Trophoblast cell (in vitro differentiated cells and primary cell): ENCODE data around the gene HIPK2.

ENCODE experiments used
- DNase-seq, 2 donors: peaks; one replicate each; pipeline ENCODE4 v3.0.0-alpha.2; 2016
- H2AFZ ChIP-seq: 2 replicates; pipeline ENCODE4 v1.6.1; 2013; ENCODE audit warnings: low read length, moderate library complexity, mild to moderate bottlenecking; ENCODE audit not compliant: insufficient read depth, poor library complexity
- H2AK5ac ChIP-seq: 2 replicates; pipeline ENCODE4 v1.6.1; 2013; ENCODE audit warnings: mild to moderate bottlenecking, low read length
- H2BK120ac ChIP-seq: 2 replicates; pipeline ENCODE4 v1.6.1; 2013; ENCODE audit warnings: low read length, mild to moderate bottlenecking, moderate library complexity; ENCODE audit not compliant: insufficient read depth, poor library complexity
- H2BK12ac ChIP-seq: 2 replicates; pipeline ENCODE4 v1.6.1; 2013; ENCODE audit warnings: mild to moderate bottlenecking, low read length, moderate library complexity
- H2BK5ac ChIP-seq: 2 replicates; pipeline ENCODE4 v1.6.1; 2013; ENCODE audit warnings: low read length, low read depth, moderate library complexity, mild to moderate bottlenecking; ENCODE audit not compliant: poor library complexity
- H3K14ac ChIP-seq: 2 replicates; pipeline ENCODE4 v1.6.1; 2013; ENCODE audit warnings: mild to moderate bottlenecking, low read length
- H3K18ac ChIP-seq: 2 replicates; pipeline ENCODE4 v1.6.1; 2013; ENCODE audit warnings: mild to moderate bottlenecking, low read length
- H3K23ac ChIP-seq: 2 replicates; pipeline ENCODE4 v1.6.1; 2013; ENCODE audit warnings: low read length
- H3K27ac ChIP-seq: 2 replicates; pipeline ENCODE4 v1.5.1; 2013; ENCODE audit warnings: low read depth, mild to moderate bottlenecking, inconsistent platforms, low read length, moderate library complexity
- H3K27me3 ChIP-seq: 2 replicates; pipeline ENCODE4 v1.6.1; 2013; ENCODE audit warnings: inconsistent platforms, mild to moderate bottlenecking, low read length, moderate library complexity; ENCODE audit not compliant: insufficient read depth
- H3K36me3 ChIP-seq, 2 experiments: 1 replicate in 1 of 2; 2 replicates in 1 of 2; pipeline ENCODE4 v1.6.1; 2013; ENCODE audit warnings: low read length in 2 of 2, mild to moderate bottlenecking in 2 of 2, moderate library complexity in 1 of 2; ENCODE audit not compliant: insufficient read depth in 2 of 2, control insufficient read depth in 1 of 2
- H3K4ac ChIP-seq: 2 replicates; pipeline ENCODE4 v1.6.1; 2013; ENCODE audit warnings: low read depth, mild to moderate bottlenecking, low read length, moderate library complexity
- H3K4me1 ChIP-seq, 2 experiments: 1 replicate in 1 of 2; 2 replicates in 1 of 2; pipeline ENCODE4 v1.6.1; 2013; ENCODE audit warnings: low read length in 2 of 2, mild to moderate bottlenecking in 2 of 2, moderate library complexity in 1 of 2; ENCODE audit not compliant: insufficient read depth in 2 of 2, control insufficient read depth in 1 of 2
- H3K4me2 ChIP-seq: 2 replicates; pipeline ENCODE4 v1.6.1; 2013; ENCODE audit warnings: inconsistent platforms, mild to moderate bottlenecking, low read length, moderate library complexity
- H3K4me3 ChIP-seq: 2 replicates; pipeline ENCODE4 v1.5.1; 2013; ENCODE audit warnings: mild to moderate bottlenecking, low read depth, low read length, inconsistent platforms
- H3K79me1 ChIP-seq: one replicate; pipeline ENCODE4 v1.6.1; 2013; ENCODE audit warnings: low read length
- H3K79me2 ChIP-seq: 2 replicates; pipeline ENCODE4 v1.6.1; 2013; ENCODE audit warnings: low read length, mild to moderate bottlenecking; ENCODE audit not compliant: control insufficient read depth, insufficient read depth, poor library complexity
- H3K9ac ChIP-seq: 2 replicates; pipeline ENCODE4 v1.6.1; 2013; ENCODE audit warnings: mild to moderate bottlenecking, low read length
- H3K9me3 ChIP-seq: 2 replicates; pipeline ENCODE4 v1.6.1; 2013; ENCODE audit warnings: low read depth, mild to moderate bottlenecking, control low read depth, inconsistent platforms, low read length; ENCODE audit not compliant: insufficient read depth
- H4K12ac ChIP-seq: 2 replicates; pipeline ENCODE4 v1.6.1; 2013; ENCODE audit warnings: low read depth, mild to moderate bottlenecking, low read length, moderate library complexity
- H4K8ac ChIP-seq: 2 replicates; pipeline ENCODE4 v1.6.1; 2013; ENCODE audit warnings: low read depth, mild to moderate bottlenecking, low read length, moderate library complexity
- H4K91ac ChIP-seq: one replicate; pipeline ENCODE4 v1.6.1; 2013; ENCODE audit warnings: low read depth, mild to moderate bottlenecking, low read length, moderate library complexity
- WGBS: extraction: QIAGEN DNeasy Blood & Tissue Kit; methylation state at CpG from one replicate; pipeline ENCODE4 v1.1.7; 2013; ENCODE audit warnings: missing lambda C conversion rate; ENCODE audit not compliant: insufficient read length, insufficient coverage; ENCODE audit errors: extremely low coverage; 5-methylcytosine and 5-hydroxymethylcytosine counted together

Gene HIPK2

DNA sequence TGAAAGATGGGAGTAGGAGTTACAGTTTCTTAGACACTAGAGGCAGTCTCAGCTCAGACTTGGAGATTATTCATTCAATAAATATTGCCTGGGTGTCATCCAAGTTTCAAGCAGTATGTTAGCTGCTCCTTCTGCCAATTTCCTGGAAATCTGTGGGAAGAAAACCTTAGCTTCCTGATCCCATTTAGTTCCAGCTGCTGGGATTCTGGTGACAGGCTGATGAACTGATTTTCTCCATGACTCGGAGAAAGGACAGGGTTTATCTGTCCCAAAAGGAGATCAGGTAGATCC is 158.5 kb downstream of the HIPK2 start:
- WGBS: no CpG with 5 or more reads among the region's 1 CpG
- H3K36me3 ChIP-seq: peaks cover 2 to 5% of the 10 kb centered on the region in 2 experiments
- H3K9me3 ChIP-seq: no peaks in the 10 kb centered on the region
- H3K14ac ChIP-seq: no peak overlapping the region
- no peak overlapping the region for H2BK5ac ChIP-seq
- H3K79me2 ChIP-seq: no peaks in the 10 kb centered on the region
- H3K18ac ChIP-seq: no peak overlapping the region
- no peak overlapping the region for H3K4me3 ChIP-seq
- no peak overlapping the region for H3K27ac ChIP-seq
- H3K23ac ChIP-seq: no peak overlapping the region
- DNase-seq: no peak
- H3K27me3 ChIP-seq: no peaks in the 10 kb centered on the region
- H3K4ac ChIP-seq: no peak overlapping the region
- no peaks in the 10 kb centered on the region for H3K4me1 ChIP-seq
- H3K4me2 ChIP-seq: no peak overlapping the region
- H3K79me1 ChIP-seq: no peaks in the 10 kb centered on the region
- no peak overlapping the region for H4K12ac ChIP-seq
- no peak overlapping the region for H2BK12ac ChIP-seq
- H3K9ac ChIP-seq: no peak overlapping the region
- no peak overlapping the region for H2BK120ac ChIP-seq
- H2AK5ac ChIP-seq: no peak overlapping the region
- H2AFZ ChIP-seq: no peak overlapping the region
- no peak overlapping the region for H4K91ac ChIP-seq
- no peak overlapping the region for H4K8ac ChIP-seq

DNA sequence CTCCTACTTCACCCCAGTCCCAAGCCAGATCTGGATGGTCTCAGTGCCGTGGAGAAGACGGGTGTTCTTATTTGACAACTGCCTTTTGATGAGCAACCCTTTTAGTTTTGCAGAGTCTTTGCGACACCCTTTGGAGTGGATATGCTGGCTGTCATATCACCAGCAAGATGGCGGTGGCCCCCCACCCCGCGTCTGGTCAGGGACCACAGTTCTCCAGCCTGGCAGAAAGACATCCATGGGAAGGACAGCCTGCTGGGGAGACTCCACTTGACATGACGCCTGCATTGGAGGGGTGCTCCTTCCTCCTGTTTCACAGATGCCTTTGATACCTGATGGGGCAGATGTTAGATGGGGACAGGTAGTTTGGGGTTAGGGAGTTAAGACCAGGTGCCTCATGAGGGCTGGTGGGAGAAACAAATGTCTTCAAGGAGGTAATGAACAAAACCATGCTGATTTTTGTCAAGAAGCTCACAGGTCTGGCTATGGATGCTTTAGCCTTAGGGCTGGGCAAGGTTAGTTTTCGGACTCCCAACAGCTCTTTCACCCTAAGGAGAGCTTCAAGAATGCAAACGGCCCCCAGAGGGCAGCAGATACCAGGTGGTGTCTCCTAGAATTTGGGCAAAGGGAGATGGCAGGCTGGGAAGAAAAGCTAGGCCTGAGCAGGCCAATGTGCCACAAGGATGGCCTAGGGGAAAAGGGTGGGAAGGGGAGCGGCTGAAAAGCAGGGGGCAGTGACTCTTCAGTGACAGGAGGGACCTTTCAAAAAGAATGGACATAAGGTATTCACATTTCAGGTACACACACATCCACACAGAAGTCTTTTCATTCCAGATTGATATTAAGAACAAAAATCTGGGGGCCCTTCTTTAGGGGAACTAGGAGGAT is 159.1 kb downstream of the HIPK2 start:
- DNase-seq: peak in 1 of 2 donors; percentile 28
- H2BK5ac ChIP-seq: no peak overlapping the region
- H3K9me3 ChIP-seq: no peaks in the 10 kb centered on the region
- H3K4ac ChIP-seq: no peak overlapping the region
- H2AK5ac ChIP-seq: no peak overlapping the region
- WGBS: no CpG with 5 or more reads among the region's 10 CpGs
- H2BK12ac ChIP-seq: no peak overlapping the region
- H3K23ac ChIP-seq: no peak overlapping the region
- no peaks in the 10 kb centered on the region for H3K79me2 ChIP-seq
- no peak overlapping the region for H3K27ac ChIP-seq
- H4K91ac ChIP-seq: no peak overlapping the region
- H3K14ac ChIP-seq: no peak overlapping the region
- H2AFZ ChIP-seq: no peak overlapping the region
- no peak overlapping the region for H3K9ac ChIP-seq
- no peaks in the 10 kb centered on the region for H3K79me1 ChIP-seq
- H3K4me2 ChIP-seq: no peak overlapping the region
- no peaks in the 10 kb centered on the region for H3K27me3 ChIP-seq
- H3K18ac ChIP-seq: no peak overlapping the region
- no peak overlapping the region for H3K4me3 ChIP-seq
- no peak overlapping the region for H4K8ac ChIP-seq
- H3K4me1 ChIP-seq: no peaks in the 10 kb centered on the region
- H3K36me3 ChIP-seq: peaks cover 4 to 7% of the 10 kb centered on the region in 2 experiments
- no peak overlapping the region for H4K12ac ChIP-seq
- no peak overlapping the region for H2BK120ac ChIP-seq

DNA sequence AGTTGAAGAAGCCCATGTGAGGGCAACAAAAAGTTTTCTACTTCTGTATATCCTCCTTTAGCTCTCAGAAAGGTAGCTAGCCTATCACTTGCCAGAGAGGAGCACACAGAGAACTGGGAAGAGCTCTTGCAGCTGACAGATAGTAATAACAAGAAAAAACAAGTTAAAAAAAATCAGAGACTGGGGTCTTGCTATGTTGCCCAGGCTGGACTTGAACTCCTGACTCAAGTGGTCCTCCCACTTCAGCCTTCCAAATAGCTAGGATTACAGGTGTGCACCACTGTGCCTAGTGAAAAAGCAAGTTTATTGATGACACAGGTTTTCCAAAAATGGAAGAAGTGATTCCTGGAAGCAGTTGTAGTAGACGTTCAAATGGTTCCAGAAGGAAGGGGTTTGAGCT is 160.7 kb downstream of the HIPK2 start:
- no peak overlapping the region for H2AK5ac ChIP-seq
- H3K9me3 ChIP-seq: no peaks in the 10 kb centered on the region
- H3K14ac ChIP-seq: no peak overlapping the region
- H2AFZ ChIP-seq: no peak overlapping the region
- no peak overlapping the region for H3K4me2 ChIP-seq
- no peak overlapping the region for H4K91ac ChIP-seq
- no peak overlapping the region for H3K23ac ChIP-seq
- H4K12ac ChIP-seq: no peak overlapping the region
- H3K4me3 ChIP-seq: no peak overlapping the region
- H3K4ac ChIP-seq: no peak overlapping the region
- no peak for DNase-seq
- no peak overlapping the region for H3K27ac ChIP-seq
- H3K27me3 ChIP-seq: no peaks in the 10 kb centered on the region
- no CpG with 5 or more reads among the region's 1 CpG for WGBS
- H3K36me3 ChIP-seq: peaks cover 2 to 7% of the 10 kb centered on the region in 2 experiments
- no peak overlapping the region for H4K8ac ChIP-seq
- H3K79me1 ChIP-seq: no peaks in the 10 kb centered on the region
- H2BK5ac ChIP-seq: no peak overlapping the region
- H2BK12ac ChIP-seq: no peak overlapping the region
- no peak overlapping the region for H3K9ac ChIP-seq
- H3K79me2 ChIP-seq: no peaks in the 10 kb centered on the region
- H3K18ac ChIP-seq: no peak overlapping the region
- H2BK120ac ChIP-seq: no peak overlapping the region
- no peaks in the 10 kb centered on the region for H3K4me1 ChIP-seq

DNA sequence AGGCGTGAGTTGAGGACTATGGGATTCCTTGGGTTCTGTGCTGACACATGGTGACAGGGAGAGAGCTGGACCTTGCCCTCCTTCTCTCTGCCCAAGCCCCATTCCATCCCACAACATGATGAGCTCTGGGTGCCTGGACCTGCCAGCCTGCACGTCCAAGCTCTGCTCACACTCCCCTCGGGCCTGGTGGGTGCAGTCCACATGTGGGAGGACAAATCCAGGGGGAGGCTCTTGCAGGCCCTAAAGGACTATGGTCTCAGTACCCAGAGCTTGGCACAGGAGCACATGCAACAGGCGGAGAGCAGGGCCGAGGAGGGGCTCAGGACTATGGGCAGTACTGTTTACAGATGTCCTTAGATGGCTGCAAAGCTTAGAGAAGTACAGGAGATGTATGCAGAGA is 162.9 kb downstream of the HIPK2 start:
- no peak for DNase-seq
- Histone ChIP-seq H3K4me2 (no peak overlapping the region), H4K12ac (no peak overlapping the region), H3K27me3 (no peaks in the 10 kb centered on the region), H3K9ac (no peak overlapping the region), H2BK12ac (no peak overlapping the region), H3K4me1 (no peaks in the 10 kb centered on the region), H3K27ac (no peak overlapping the region), H3K4ac (no peak overlapping the region), H3K18ac (no peak overlapping the region), H4K8ac (no peak overlapping the region), H3K9me3 (no peaks in the 10 kb centered on the region), H3K23ac (no peak overlapping the region), H2AK5ac (no peak overlapping the region), H2BK5ac (no peak overlapping the region), H4K91ac (no peak overlapping the region), H3K79me2 (no peaks in the 10 kb centered on the region), H2AFZ (no peak overlapping the region), H3K36me3 (peaks cover 2 to 5% of the 10 kb centered on the region in 2 experiments), H3K14ac (no peak overlapping the region), H3K79me1 (no peaks in the 10 kb centered on the region), H3K4me3 (no peak overlapping the region), H2BK120ac (no peak overlapping the region)
- WGBS: no CpG with 5 or more reads among the region's 5 CpGs
